AG09309 (cell line): Measurements from ENCODE around the gene NAA11.

Source experiments
- DNase-seq: peaks from one replicate; pipeline ENCODE4 v3.0.0-alpha.2; 2010; ENCODE audit warnings: low read depth
- H3K4me3 ChIP-seq: 2 replicates; pipeline ENCODE4 v1.5.1; 2011; ENCODE audit warnings: mild to moderate bottlenecking, low read depth, low read length, moderate library complexity; ENCODE audit not compliant: control insufficient read depth
- CTCF ChIP-seq: IDR thresholded peaks from 2 replicates; pipeline ENCODE4 v1.5.1; 2011; ENCODE audit warnings: mild to moderate bottlenecking, low read depth, low read length, inconsistent platforms; ENCODE audit not compliant: insufficient read depth, control insufficient read depth; ENCODE audit errors: missing control alignments

Gene NAA11

GRCh38 chr4:79358438-79358837 lies 32.6 kb upstream of the NAA11 start:
- H3K4me3 ChIP-seq, result no peak overlapping the region
- DNase-seq, result no peak
- TF ChIP-seq CTCF, result no peak

- DNase-seq, result no peak
- no peak overlapping the region for H3K4me3 ChIP-seq
- TF ChIP-seq CTCF, result no peak
These were observed 31.5 kb upstream of the NAA11 start for GRCh38 chr4:79357365-79357764.

- no peak overlapping the region for H3K4me3 ChIP-seq
- no peak for DNase-seq
- no peak for TF ChIP-seq CTCF
These were observed 27.2 kb upstream of the NAA11 start for GRCh38 chr4:79353075-79353474.

- H3K4me3 ChIP-seq, result no peak overlapping the region
- DNase-seq, result no peak
- no peak for TF ChIP-seq CTCF
These were observed 22.5 kb upstream of the NAA11 start for GRCh38 chr4:79348405-79348804.

GRCh38 chr4:79341893-79342653 lies 16.2 kb upstream of the NAA11 start:
- no peak for DNase-seq
- no peak overlapping the region for H3K4me3 ChIP-seq
- no peak for TF ChIP-seq CTCF

- H3K4me3 ChIP-seq, result no peak overlapping the region
- no peak for DNase-seq
- TF ChIP-seq CTCF, result no peak
These were observed 14.7 kb upstream of the NAA11 start for GRCh38 chr4:79340568-79340967.
